ENCODE data around the gene NUCB2.

DNA sequence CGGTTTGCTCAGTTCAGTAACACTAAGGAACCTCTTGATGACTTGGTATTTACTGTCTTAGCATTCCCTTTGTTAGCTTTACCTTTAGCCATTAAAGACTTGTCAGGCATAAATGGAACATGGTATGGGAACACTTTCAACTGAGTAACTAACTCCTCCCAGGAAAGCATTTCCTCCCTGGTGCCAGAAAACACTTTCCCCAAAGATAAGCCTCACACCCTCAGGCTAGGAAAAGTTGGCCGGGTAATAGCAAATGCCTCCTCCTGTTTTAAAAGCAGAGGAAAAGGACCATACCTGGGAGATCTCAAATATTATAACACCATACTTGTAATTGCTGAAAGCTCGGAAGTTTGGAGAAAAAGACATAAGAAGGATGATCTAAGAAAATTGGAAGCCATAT is 100.0 kb downstream of the NUCB2 start:
- TF ChIP-seq POLR2AphosphoS5 (IDR thresholded peaks at IDR 0.05), result no peak
- TF ChIP-seq, protein P1, sequence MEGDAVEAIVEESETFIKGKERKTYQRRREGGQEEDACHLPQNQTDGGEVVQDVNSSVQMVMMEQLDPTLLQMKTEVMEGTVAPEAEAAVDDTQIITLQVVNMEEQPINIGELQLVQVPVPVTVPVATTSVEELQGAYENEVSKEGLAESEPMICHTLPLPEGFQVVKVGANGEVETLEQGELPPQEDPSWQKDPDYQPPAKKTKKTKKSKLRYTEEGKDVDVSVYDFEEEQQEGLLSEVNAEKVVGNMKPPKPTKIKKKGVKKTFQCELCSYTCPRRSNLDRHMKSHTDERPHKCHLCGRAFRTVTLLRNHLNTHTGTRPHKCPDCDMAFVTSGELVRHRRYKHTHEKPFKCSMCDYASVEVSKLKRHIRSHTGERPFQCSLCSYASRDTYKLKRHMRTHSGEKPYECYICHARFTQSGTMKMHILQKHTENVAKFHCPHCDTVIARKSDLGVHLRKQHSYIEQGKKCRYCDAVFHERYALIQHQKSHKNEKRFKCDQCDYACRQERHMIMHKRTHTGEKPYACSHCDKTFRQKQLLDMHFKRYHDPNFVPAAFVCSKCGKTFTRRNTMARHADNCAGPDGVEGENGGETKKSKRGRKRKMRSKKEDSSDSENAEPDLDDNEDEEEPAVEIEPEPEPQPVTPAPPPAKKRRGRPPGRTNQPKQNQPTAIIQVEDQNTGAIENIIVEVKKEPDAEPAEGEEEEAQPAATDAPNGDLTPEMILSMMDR (IDR thresholded peaks at IDR 0.05), result no peak
- no peak for TF ChIP-seq POLR2A (IDR thresholded peaks at IDR 0.05)
